H1 (cell line): Measurements from ENCODE around the gene DCAF6. TPM values are rescaled to one million over a fixed set of nuclear protein-coding genes. Genes with fewer than 3 reads are reported as not detected.

ENCODE experiments used
- CTCF ChIP-seq, 3 experiments: IDR thresholded peaks; 1 replicate in 2 of 3; 2 replicates in 1 of 3; pipeline versions ENCODE4 v1.5.1 to v1.6.1; 2011; ENCODE audit warnings: low read length in 3 of 3, mild to moderate bottlenecking in 3 of 3, inconsistent platforms in 2 of 3, low read depth in 1 of 3, moderate library complexity in 1 of 3; ENCODE audit not compliant: insufficient read depth in 1 of 3; ENCODE audit errors: control extremely low read depth in 1 of 3
- EP300 ChIP-seq, 2 experiments: IDR thresholded peaks; 1 replicate in 1 of 2; 2 replicates in 1 of 2; pipeline ENCODE4 v1.6.1; 2011 to 2012; ENCODE audit warnings: low read depth in 2 of 2, low read length in 2 of 2, mild to moderate bottlenecking in 2 of 2, borderline replicate concordance in 1 of 2, inconsistent platforms in 1 of 2, moderate library complexity in 1 of 2
- JUND ChIP-seq: IDR thresholded peaks from 2 replicates; pipeline ENCODE4 v1.6.1; 2011; ENCODE audit warnings: mild to moderate bottlenecking, improper control_type of control experiment, low read length
- KDM5A ChIP-seq: fragments of 200-600 bp; IDR thresholded peaks from 2 replicates; pipeline ENCODE4 v1.7.1; 2012; ENCODE audit warnings: mild to moderate bottlenecking, low read length, inconsistent platforms, mixed read lengths
- NRF1 ChIP-seq: IDR thresholded peaks from 2 replicates; pipeline ENCODE4 v1.6.1; 2011; ENCODE audit warnings: mild to moderate bottlenecking, low read depth, low read length, improper control_type of control experiment
- polyA plus RNA-seq, 7 experiments: library from polyadenylated mRNA; depleted of rRNA in 3 of 7; stranded (reverse) in 5 of 7; unstranded in 2 of 7; fragments of >200 nt in 5 of 7; fragments of 200-250 nt in 2 of 7; gene quantifications; 1 replicate in 5 of 7; 2 replicates in 1 of 7; 4 replicates in 1 of 7; pipeline versions ENCODE4 v1.2.1 to v1.2.3, GENCODE V29; 2011 to 2013; ENCODE audit warnings: missing spikeins in 2 of 7, mixed read lengths in 2 of 7
- total RNA-seq: library from RNA; stranded (reverse); fragmentation: NEBNext Ultra II Directional; extraction: Animal tissue kit (Norgen Biotek cat#: 25700); gene quantifications from 2 replicates; pipeline ENCODE4 v1.2.1, GENCODE V29; 2021

The DCAF6 gene
- total and polyA plus RNA-seq, 2 of the 8 experiments (the other 6 are each of a cell fraction or from before 2014, with no cell fraction given): 12.3 to 17.4 TPM

- TF ChIP-seq CTCF (IDR thresholded peaks at IDR 0.05; ENCODE audit: control extremely low read depth in 1 of 3, insufficient read depth in 1 of 3, low read depth in 1 of 3, low read length in 3 of 3) (no peak), KDM5A (no peak), EP300 (IDR thresholded peaks at IDR 0.05; ENCODE audit: borderline replicate concordance in 1 of 2, low read depth in 2 of 2, low read length in 2 of 2) (no peak), NRF1 (no peak), JUND (no peak)
These were observed 95.1 kb downstream of the DCAF6 start (continued) for GRCh38 chr1:168031627-168032026.
